ENCODE measurements around the gene NCKAP1.

GRCh38 chr2:182980115-182980514, 58.1 kb downstream of the NCKAP1 start:
- peak; percentile 68 for TF ChIP-seq CTCF (IDR thresholded peaks at IDR 0.05; ENCODE audit: poor library complexity)
- no peak for TF ChIP-seq EZH2 (IDR thresholded peaks at IDR 0.05; ENCODE audit: borderline replicate concordance)
